ENCODE measurements around the gene BCLAF1.
"Not testable (repeated sequence)": the region's sequence is repeated elsewhere in the genome, so short reads cannot be mapped to it uniquely, and the experiment has no call there.

The BCLAF1 gene

GRCh38 chr6:136289579-136290409 is at the start of gene BCLAF1:
Gene BCLAF1, minus strand, starts transcription at chr6:136289846. Its CDS starts 9,980 bp downstream, at chr6:136279866.
- peak; percentile 99 for DNase-seq

DNA sequence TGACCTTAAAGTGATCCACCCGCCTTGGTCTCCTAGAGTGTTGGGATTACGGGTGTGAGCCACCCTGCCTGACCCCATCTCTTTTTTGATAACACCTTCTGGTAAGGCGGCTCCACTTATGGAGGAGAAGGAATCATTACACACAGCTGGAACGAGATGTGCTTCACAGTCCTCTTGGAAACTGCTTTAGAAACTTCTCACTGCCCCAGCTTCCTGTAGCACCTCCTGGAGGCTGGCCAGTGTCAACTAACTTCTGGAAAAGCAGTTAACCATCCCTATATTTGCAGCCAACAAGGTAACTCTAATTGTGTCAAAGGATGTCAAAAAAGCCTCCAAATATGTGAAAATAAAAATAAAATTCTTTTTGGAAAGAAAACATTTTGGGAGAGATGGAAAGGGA is 48.8 kb upstream of the BCLAF1 start:
- DNase-seq: no peak

DNA sequence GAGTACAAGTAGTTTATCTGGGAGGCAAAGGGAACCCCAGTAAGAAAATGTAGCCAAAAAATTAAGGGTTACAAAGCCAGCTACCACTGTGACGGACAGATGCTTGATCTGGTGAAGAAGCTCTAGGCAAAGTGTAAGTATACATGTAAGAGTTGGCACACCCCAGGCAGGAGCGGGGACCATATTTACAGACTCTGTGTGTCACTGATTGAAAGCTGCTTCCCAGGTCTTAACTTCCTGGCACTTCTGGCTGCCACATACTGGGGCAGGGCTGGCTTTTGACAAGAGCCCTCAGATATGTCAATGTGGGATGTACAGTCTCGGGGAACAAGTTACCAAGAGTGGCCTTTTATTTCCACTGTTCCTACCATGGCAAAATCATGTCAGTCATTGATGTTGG is 48.0 kb upstream of the BCLAF1 start:
- DNase-seq: no peak

DNA sequence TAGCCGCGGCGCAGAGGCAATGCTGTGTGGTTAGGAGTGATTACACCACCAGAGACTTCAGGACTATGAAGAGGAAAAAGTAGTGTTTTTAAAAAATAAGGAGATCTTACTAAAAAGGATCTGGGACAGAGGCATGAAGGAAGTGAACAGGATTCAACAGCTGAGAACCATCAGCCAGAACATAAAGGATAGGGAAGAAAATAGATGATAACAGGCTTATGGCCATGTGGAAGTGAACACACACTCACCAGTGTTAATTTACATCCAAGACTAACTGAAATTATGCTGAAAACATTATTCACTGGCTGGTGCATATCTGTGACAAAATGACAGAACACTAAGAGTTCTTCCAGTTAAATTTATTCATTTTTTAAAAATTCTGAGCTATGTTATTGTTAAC is 47.5 kb upstream of the BCLAF1 start:
- no peak for DNase-seq

- DNase-seq: no peak
These were observed 46.2 kb upstream of the BCLAF1 start for GRCh38 chr6:136335736-136336363.

GRCh38 chr6:136334853-136335252 is 45.2 kb upstream of the BCLAF1 start:
- no peak for DNase-seq

DNA sequence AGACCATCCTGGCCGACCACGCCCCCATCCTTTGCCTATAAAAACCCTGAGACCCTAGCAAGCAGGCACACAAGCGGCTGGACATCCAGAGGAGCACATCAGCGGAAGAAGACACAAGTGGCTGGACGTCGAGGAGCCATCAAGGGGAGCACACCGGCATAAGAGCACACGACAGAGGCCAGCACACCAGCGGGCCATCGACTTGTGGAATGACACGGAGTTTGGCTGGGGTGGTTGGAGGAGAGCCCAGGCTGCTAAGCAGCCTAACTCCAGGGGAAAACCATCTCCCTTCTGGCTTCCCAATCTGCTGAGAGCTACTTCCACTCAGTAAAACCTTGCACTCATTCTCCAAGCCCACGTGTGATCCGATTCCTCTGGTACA is 44.8 kb upstream of the BCLAF1 start:
- no peak for DNase-seq

DNA sequence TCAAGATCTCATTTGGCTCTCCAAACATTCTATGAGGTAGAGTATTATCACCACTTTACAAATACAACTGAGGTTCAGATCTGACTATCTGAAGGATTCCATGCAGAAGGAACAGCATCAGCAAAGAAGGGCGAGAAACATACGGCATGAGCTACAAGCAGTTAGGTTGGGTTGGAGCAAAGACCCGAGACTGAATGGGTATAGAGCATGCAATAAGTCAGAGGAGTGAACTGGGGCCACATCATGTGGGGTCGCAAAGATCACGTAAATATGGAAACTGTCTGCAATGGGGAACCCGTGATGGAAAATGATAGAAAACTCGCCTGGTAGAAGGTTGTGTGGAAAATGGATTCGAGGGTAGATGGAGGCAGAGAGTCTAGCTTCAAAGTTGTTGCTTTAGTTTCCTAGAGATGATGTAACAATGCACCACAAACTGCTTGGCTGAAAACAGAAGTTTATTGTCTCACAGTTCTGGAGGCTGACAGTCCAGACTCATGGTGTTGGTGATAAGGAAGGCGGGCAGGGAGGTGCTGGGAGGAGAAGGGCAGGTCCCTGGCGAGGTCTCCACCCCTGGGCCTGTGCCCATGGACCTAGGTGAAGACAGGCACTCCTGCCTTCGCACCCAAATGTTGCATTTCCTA is 44.3 kb upstream of the BCLAF1 start:
- no peak for DNase-seq

DNA sequence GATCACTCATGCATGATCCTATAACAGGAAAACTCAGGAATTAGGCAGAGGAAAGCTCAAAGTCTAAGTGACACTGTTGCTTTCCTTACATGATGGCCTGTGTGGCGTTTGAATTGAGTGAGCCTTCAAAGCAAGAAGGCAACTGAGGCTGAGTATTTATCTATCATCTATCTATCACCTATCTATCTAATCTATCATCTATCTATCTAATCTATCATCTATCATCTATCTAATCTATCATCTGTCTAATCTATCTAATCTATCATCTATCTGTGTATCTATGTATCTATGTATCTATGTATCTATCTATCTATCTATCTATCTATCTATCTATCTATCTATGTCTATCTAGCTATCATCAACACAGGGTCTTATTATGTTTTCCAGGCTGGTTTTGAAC is 41.8 kb upstream of the BCLAF1 start:
- no peak for DNase-seq

DNA sequence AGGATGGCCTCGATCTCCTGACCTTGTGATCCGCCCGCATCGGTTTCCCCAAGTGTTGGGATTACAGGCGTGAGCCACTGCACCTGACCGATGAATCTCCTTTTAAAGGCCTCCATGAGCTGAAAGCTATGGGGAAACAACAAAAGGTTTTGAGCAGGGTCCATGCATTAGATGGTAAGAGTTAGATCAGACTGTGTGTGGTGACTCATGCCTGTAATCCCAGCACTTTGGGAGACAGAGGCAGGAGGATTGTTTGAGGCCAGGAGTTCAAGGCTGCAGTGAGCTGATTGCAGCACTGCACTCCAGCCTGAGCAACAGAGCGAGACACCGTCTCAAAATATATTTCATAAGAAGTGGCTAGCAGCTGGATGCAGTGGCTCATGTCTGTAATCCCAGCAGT is 41.0 kb upstream of the BCLAF1 start:
- DNase-seq: no peak

DNA sequence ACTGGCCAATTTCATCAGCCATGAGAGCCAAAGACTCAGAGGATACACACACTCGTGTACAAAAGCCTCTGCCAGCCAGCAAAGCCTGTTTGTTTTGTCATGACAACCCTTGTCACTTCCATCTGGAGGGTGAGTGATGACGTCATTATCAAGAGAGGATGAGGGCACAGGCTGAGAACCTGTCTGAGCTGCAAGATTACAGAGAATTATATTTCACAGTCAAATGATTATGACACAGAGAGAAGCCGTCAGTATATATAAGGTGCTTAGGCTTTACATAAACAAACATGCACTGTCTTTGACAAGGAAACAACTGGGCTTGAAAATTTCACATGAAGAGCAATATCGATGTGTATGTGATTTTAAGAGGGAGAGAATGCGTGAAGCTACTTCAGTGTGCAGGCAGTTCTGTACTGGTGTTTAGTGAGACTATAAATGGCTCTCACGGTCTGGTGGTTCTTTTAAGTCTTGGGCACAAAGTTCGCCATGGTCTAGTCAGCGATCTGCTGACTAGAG is 36.5 kb upstream of the BCLAF1 start:
- no peak for DNase-seq

GRCh38 chr6:136324686-136325380 is 35.2 kb upstream of the BCLAF1 start:
- no peak for DNase-seq

DNA sequence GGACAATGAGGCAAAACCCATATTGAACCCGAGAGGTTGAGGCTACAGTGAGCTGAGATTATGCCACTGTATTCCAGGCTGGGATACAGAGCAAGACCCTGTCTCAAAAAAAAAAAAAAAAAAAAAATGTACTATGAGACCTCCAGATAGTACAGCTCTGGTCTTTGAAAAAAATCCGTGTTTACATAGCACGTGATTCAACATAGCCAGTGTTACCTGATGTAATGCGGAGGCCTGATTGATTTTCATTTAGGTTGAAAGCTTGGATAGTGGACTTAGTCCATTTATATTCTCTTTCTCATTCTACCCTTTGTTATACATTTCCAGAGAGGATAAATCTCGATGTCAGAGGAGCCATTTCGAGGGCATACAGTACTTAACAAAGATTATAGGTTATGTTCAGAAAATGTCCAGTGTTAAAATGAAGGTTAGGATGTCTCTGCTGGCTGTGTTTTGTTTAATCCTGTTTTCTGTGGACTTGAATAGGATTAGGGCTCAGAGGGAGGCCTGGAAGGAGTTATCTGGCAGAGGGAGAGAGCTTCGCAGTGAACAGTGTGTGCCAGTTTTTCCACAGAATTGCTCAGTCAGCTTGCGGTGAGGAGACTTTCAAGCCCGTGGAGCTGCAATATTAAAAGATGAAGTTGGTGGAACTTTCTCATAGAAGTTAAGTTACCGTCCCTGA is 33.9 kb upstream of the BCLAF1 start:
- DNase-seq: no peak

DNA sequence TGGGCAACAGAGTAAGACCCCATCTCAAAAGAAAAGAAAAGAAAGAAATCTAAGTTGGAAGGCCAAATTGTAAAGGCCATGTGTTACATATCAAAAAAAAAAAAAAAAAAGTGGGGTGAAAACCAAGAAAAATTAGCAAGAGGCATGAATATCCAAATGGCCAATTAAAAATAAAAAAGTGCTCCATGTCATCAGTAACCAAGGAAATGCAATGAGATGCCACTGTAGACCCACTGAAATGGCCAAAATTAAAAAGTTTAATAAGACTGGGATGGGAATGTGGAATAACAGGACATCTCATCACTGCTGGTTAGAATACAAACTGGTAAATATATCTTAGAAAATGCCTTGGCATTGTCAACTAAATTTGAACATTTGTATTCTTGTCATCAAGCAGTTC is 30.1 kb upstream of the BCLAF1 start:
- no peak for DNase-seq

DNA sequence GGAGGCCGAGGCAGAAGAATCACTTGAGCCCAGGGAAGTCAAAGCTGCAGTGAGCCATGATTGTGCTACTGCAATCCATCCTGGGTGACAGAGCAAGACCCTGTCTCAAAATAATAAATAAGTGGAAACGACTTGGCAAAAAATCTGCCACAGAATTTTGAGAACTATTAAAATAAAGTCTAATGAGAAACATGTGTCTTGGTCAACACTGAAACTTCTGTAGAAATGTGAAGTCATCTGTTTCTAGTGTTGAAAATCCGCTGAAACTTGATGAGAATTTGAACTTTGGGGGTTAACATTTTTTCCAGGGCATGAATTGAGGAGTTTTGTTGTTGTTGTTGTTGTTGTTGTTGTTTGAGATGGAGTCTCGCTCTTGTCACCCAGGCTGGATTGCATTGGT is 29.0 kb upstream of the BCLAF1 start:
- no peak for DNase-seq

DNA sequence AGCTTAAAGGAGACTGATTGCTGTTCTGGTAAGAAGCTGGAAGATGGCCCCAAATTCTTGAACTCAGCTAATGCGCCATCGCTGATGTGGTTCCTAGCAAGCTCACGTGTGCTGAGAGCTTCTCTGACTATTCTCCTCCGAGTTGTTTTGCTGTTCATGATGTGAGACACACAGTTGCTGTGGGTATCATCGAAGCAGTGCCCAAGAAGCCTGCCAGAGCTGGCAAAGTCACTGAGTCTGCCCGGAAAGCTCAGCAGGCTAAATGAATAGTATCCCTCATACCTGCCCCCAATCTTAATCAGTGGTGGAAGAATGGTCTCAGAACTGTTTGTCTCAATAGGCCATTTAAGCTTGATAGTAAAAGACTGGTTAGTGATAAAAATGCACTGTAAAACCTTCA is 28.3 kb upstream of the BCLAF1 start:
- DNase-seq: no peak

GRCh38 chr6:136317021-136317694 is 27.5 kb upstream of the BCLAF1 start:
- peak; percentile 20 for DNase-seq

DNA sequence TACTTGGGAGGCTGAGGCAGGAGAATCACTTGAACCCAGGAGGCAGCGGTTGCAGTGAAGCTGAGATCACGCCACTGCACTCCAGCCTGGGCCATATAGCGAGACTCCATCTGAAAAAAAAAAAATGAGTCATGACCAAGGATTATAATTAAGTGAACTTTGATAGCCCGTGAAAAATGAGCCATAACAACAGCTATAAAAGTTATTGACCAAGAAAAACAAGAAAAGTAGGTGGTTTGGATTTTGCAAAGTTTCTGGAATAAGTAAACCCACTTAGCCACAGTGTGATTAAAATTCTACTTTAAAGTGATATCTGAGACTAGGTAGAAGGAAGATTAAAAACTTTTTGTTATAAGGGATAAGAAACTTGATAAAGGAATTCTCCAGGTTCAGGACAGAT is 25.9 kb upstream of the BCLAF1 start:
- DNase-seq: no peak

DNA sequence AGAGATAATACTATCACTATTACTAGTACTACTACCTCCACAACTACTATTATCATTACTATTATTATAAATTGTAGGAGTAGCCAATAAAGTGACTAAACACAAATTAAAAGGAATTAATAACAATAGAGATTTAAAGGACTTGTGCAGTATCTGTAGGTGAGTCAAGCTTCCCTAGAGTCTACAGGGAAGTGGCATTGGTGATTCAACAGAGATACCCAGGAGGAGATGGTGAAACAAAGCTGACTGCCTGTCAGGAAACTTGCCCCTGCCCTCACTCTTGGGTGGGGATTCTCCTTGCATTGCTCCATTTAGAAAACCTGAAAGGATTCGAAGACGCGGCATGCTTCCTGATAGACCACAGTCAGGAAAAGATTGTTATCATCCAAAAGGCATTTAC is 23.3 kb upstream of the BCLAF1 start:
- DNase-seq: no peak

DNA sequence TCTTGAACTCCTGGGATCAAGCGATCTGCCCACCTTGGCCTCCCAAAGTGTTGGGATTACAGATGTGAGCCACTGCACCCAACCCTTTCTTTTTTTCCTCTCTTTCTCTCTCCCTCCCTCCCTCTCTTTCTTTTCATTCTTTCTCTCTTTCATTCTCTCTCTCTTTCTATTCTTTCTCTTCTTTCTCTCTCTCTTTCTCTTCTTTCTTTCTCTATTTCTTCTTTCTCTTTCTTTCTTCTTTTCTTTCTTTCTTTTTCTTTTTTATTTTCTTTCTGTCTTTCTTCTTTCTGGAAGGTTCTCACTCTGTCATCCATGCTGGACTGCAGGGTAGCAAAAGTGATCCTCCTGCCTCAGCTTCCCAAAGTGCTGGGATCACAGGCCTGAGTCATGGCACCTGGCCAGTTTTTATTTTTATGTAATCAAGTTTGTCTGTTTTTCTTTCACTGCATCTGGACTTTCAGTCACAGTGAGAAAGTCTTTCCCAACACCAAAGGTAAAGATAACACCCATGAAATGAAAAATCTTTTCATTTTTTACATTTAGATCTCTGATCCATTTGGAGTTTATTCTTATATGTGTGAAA is 20.2 kb upstream of the BCLAF1 start:
- DNase-seq: no peak

GRCh38 chr6:136309171-136309570 is 19.5 kb upstream of the BCLAF1 start:
- DNase-seq: no peak

DNA sequence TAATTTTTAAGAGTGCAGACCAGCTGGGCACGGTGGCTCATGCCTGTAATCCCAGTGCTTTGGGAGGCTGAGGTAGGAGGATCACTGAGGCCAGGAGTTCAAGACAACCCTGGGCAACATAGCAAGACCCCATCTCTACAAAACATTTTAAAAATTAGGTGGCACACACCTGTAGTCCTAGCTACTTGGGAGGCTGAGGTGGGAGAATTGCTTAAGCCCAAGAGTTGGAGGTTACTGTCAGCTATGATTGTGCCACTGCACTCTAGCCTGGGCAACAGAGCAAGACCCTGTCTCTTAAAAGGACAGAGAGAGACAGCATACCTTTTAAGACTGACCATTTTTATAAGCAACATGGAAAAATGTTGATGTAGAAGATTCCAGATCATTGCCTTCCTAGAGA is 18.8 kb upstream of the BCLAF1 start:
- not testable (repeated sequence) for DNase-seq

All from stimulated activated naive CD4-positive, alpha-beta T cell treated with Interleukin-2 at 50 U/mL for 16 hours (primary cell).